ENCODE measurements around the gene SELENOM. TPM values are rescaled to one million over a fixed set of nuclear protein-coding genes. Genes with fewer than 3 reads are reported as not detected.

The SELENOM gene
- total RNA-seq, 1 experiment from 2014 or later = 3.2 TPM

GRCh38 chr22:31139066-31139465 lies 31.7 kb upstream of the SELENOM start:
- TSS peak; percentile 40 for BruUV-seq (replicated peaks)
- POLR2A ChIA-PET (ENCODE audit: low non-redundant PET) = no interaction called here

GRCh38 chr22:31138126-31138525 lies 30.8 kb upstream of the SELENOM start:
- H3K4me1 ChIP-seq (ENCODE audit: insufficient read depth, low read length, poor library complexity, severe bottlenecking) = peaks cover 19% of the 10 kb centered on the region
- peak overlapping the region; percentile 68 for H3K27ac ChIP-seq (ENCODE audit: low read depth, low read length, poor library complexity, severe bottlenecking)
- H3K4me3 ChIP-seq (ENCODE audit: low read depth, low read length, poor library complexity, severe bottlenecking) = peak overlapping the region; percentile 82
- peaks cover 50% of the 10 kb centered on the region for H3K36me3 ChIP-seq (ENCODE audit: insufficient read depth, low read length, poor library complexity, severe bottlenecking)
- no peaks in the 10 kb centered on the region for H3K9me3 ChIP-seq (ENCODE audit: low read depth, low read length, poor library complexity, severe bottlenecking)
- H3K27me3 ChIP-seq (replicated peaks; ENCODE audit: insufficient read depth, low read depth, low read length, poor library complexity) = no peaks in the 10 kb centered on the region
- CTCF ChIA-PET = no interaction called here
- POLR2A ChIA-PET (ENCODE audit: low non-redundant PET) = no interaction called here
- no peak for DNase-seq (ENCODE audit: low spot score)
- intact Hi-C loops (cut with micrococcal nuclease; ENCODE audit: unreplicated experiment) = no loop called here
- BruUV-seq (replicated peaks) = no TSS peak
- no peak for TF ChIP-seq EZH2 (IDR thresholded peaks at IDR 0.05; ENCODE audit: borderline replicate concordance, low read depth, low read length, poor library complexity, severe bottlenecking)
- TF ChIP-seq CTCF (conservative IDR thresholded peaks at IDR 0.05; ENCODE audit: low read depth, low read length) = no peak

More at GRCh38 chr22:31139066-31139465, 31.7 kb upstream of the SELENOM start:
- CTCF ChIA-PET = no interaction called here
- Histone ChIP-seq H3K27ac (ENCODE audit: low read depth, low read length, poor library complexity, severe bottlenecking) (peak overlapping the region; percentile 68), H3K9me3 (ENCODE audit: low read depth, low read length, poor library complexity, severe bottlenecking) (no peaks in the 10 kb centered on the region), H3K4me1 (ENCODE audit: insufficient read depth, low read length, poor library complexity, severe bottlenecking) (peaks cover 25% of the 10 kb centered on the region), H3K36me3 (ENCODE audit: insufficient read depth, low read length, poor library complexity, severe bottlenecking) (peaks cover 41% of the 10 kb centered on the region), H3K27me3 (replicated peaks; ENCODE audit: insufficient read depth, low read depth, low read length, poor library complexity) (no peaks in the 10 kb centered on the region), H3K4me3 (ENCODE audit: low read depth, low read length, poor library complexity, severe bottlenecking) (peak overlapping the region; percentile 82)
- no peak for TF ChIP-seq EZH2 (IDR thresholded peaks at IDR 0.05; ENCODE audit: borderline replicate concordance, low read depth, low read length, poor library complexity, severe bottlenecking)
- intact Hi-C loops (cut with micrococcal nuclease; ENCODE audit: unreplicated experiment) = no loop called here
- DNase-seq (ENCODE audit: low spot score) = no peak

GRCh38 chr22:31137721-31138120 lies 30.4 kb upstream of the SELENOM start:
- POLR2A ChIA-PET (ENCODE audit: low non-redundant PET) = no interaction called here
- peak overlapping the region; percentile 47 for H3K27ac ChIP-seq (ENCODE audit: low read depth, low read length, poor library complexity, severe bottlenecking)
- CTCF ChIA-PET = no interaction called here

More at GRCh38 chr22:31137721-31138120, 30.4 kb upstream of the SELENOM start:
- no peaks in the 10 kb centered on the region for H3K27me3 ChIP-seq (replicated peaks; ENCODE audit: insufficient read depth, low read depth, low read length, poor library complexity)
- BruUV-seq (replicated peaks) = no TSS peak
- DNase-seq (ENCODE audit: low spot score) = no peak
- no peaks in the 10 kb centered on the region for H3K9me3 ChIP-seq (ENCODE audit: low read depth, low read length, poor library complexity, severe bottlenecking)
- intact Hi-C loops (cut with micrococcal nuclease; ENCODE audit: unreplicated experiment) = no loop called here
- H3K4me3 ChIP-seq (ENCODE audit: low read depth, low read length, poor library complexity, severe bottlenecking) = peak overlapping the region; percentile 82
- peaks cover 54% of the 10 kb centered on the region for H3K36me3 ChIP-seq (ENCODE audit: insufficient read depth, low read length, poor library complexity, severe bottlenecking)
- peaks cover 19% of the 10 kb centered on the region for H3K4me1 ChIP-seq (ENCODE audit: insufficient read depth, low read length, poor library complexity, severe bottlenecking)
- TF ChIP-seq EZH2 (IDR thresholded peaks at IDR 0.05; ENCODE audit: borderline replicate concordance, low read depth, low read length, poor library complexity, severe bottlenecking) = no peak
- no peak for TF ChIP-seq CTCF (conservative IDR thresholded peaks at IDR 0.05; ENCODE audit: low read depth, low read length)

Measured in A673 (cell line).